IPS DF 6.9 (cell line): ENCODE results near the gene ZNF839.
A peak's percentile ranks its signal among the peaks of the same experiment; 100 is the strongest.

Source experiments
- DNase-seq: peaks from one replicate; pipeline ENCODE4 v3.0.0-alpha.2; 2013; ENCODE audit warnings: low read depth, low spot score
- H3K27ac ChIP-seq: one replicate; pipeline ENCODE4 v1.5.1; 2013; ENCODE audit warnings: low read length, control low read depth
- H3K27me3 ChIP-seq: 2 replicates; pipeline ENCODE4 v1.6.1; 2013; ENCODE audit warnings: mild to moderate bottlenecking, low read length; ENCODE audit not compliant: control insufficient read depth, insufficient read depth
- H3K36me3 ChIP-seq: 2 replicates; pipeline ENCODE4 v1.6.1; 2013; ENCODE audit warnings: low read length; ENCODE audit not compliant: control insufficient read depth, insufficient read depth
- H3K4me1 ChIP-seq: 2 replicates; pipeline ENCODE4 v1.6.1; 2013; ENCODE audit warnings: low read length; ENCODE audit not compliant: control insufficient read depth, insufficient read depth
- H3K4me3 ChIP-seq: 2 replicates; pipeline ENCODE4 v1.5.1; 2013; ENCODE audit warnings: mild to moderate bottlenecking, low read length
- H3K9me3 ChIP-seq: 2 replicates; pipeline ENCODE4 v1.6.1; 2013; ENCODE audit warnings: low read length, inconsistent platforms; ENCODE audit not compliant: control insufficient read depth, insufficient read depth
- WGBS: extraction: QIAGEN DNeasy Blood & Tissue Kit; methylation state at CpG from one replicate; pipeline ENCODE4 v1.1.7; 2013; ENCODE audit warnings: mixed read lengths, missing lambda C conversion rate; ENCODE audit not compliant: insufficient read length, insufficient coverage; 5-methylcytosine and 5-hydroxymethylcytosine counted together

Gene ZNF839

DNA sequence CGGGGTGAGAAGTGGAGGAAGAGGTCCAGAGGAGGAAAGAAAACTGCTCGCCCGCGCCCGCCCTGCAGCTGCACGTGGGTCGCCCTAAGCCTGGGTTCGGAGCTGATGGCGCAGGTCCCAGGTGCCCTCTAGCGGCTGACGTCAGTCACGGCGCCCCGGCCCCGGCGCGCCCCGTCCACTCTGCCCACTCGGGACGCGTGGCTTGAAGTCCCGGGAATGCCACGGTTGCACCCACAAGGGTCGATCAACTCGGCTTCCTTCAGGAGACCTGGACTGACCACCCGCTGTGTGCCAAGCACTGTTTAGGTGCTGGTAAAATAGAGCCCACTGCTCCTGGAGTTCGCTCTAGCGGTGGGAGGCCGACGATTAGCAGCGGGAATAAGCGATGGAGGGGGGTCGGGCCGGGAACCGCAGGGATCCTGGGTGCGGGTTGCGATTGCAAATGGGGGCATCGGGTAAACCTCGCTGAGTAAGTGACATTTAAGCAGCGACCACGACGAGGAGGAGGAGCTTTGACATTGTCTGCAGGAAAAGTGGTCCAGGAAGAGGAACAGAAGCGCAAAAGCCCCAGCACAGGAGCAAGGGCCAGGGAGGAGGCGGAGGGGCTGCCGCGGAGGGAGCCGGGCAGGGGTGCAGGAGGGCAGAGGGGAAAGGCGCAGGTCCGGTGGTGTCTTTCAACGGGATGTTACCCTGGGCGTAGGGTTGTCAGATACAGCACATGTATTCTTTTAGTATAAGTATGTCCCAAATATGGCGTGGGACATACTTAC, 5.1 kb upstream of the ZNF839 start:
- H3K36me3 ChIP-seq = no peaks in the 10 kb centered on the region
- no peak overlapping the region for H3K27ac ChIP-seq
- no CpG with 5 or more reads among the region's 52 CpGs for WGBS
- H3K27me3 ChIP-seq = no peaks in the 10 kb centered on the region; the same call in 1 of the 2 replicates
- no peak for DNase-seq
- no peaks in the 10 kb centered on the region for H3K9me3 ChIP-seq
- peak overlapping the region; percentile 73 for H3K4me3 ChIP-seq
- H3K4me1 ChIP-seq = no peaks in the 10 kb centered on the region; the same call in 1 of the 2 replicates

DNA sequence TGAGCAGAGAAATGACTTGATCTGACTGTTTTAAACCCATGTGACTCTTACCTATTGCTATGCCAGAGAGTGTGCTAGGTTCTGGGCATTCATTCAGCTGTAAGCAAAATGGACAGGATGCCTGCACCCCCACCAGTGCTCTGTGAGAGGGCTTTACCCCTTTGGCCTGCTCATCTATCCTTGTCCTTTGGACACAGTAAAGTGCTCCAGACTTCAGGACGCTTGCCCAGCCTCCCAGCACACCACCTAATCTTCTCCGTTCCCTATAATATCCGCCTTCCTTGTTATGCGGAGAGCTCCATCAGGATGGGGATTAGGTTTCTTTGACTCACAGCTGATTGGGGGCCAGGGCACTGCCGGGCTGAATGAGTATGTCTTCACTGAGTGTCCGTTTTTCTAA, 4.4 kb upstream of the ZNF839 start:
- Histone ChIP-seq H3K4me1 (no peaks in the 10 kb centered on the region; the same call in 1 of the 2 replicates), H3K9me3 (no peaks in the 10 kb centered on the region), H3K4me3 (no peak overlapping the region), H3K36me3 (no peaks in the 10 kb centered on the region; the same call in 1 of the 2 replicates), H3K27ac (no peak overlapping the region), H3K27me3 (no peaks in the 10 kb centered on the region; the same call in 1 of the 2 replicates)
- no CpG with 5 or more reads among the region's 6 CpGs for WGBS
- no peak for DNase-seq

DNA sequence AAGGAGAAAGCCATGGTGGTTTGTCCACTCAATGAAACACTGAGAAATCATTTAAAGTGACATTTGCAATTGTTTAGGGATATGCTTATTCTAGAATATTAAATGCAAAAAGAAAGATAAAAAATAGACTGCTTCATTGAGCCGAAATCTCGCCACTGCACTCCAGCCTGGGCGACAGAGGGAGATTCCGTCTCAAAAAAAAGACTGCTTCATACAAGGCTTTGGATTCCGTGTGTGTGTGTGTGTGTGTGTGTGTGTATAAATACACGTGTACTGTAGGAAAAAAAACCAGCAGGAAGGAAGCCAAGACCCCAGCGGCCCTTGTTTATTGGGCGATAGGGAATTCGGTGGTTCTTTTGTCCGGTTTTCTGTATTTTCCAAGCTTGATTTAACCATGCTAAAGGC, 3.2 kb upstream of the ZNF839 start:
- H3K4me3 ChIP-seq = peak overlapping the region; percentile 56; the same call in 1 of the 2 replicates
- no peak for DNase-seq
- WGBS = no CpG with 5 or more reads among the region's 10 CpGs
- no peaks in the 10 kb centered on the region; the same call in 1 of the 2 replicates for H3K4me1 ChIP-seq
- H3K9me3 ChIP-seq = no peaks in the 10 kb centered on the region
- no peaks in the 10 kb centered on the region; the same call in 1 of the 2 replicates for H3K36me3 ChIP-seq
- no peaks in the 10 kb centered on the region; the same call in 1 of the 2 replicates for H3K27me3 ChIP-seq
- H3K27ac ChIP-seq = no peak overlapping the region

DNA sequence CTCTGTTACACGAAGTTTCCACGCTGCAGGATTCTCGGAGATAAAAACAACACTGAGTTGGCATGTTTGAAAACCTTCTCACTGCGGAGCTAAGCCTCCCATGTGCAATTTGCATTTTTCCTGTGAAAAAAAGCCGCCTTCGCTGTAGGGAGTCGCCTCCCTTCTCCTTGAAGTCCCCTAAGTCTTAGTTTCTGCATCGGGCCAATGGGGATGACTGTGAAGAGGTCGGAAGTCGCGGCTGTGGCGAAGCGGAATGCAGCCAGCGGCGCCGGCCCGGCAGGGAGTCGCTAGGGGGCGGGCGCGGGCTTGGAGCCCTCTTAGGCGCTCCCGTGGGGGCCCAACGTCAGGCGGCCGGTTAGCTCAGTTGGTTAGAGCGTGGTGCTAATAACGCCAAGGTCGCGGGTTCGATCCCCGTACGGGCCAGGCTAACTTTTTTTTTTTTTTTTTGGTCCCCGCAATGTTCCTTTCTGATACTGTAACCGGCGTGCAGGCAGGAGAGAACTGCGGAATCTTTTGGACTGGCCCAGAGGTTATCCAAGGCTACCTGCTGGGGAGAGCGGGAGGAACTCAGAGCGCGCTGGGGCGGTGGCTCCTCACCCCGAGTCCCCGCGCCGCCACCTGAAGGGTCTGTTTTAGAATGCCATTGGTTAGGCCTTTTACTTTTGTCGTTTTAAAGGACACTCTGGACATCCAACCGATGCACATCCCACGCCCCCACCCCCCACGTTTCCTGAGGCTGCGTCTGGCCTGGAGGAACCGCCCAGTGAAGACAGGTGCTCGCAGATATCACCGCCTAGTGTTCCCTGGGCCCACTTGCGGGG, 2.6 kb upstream of the ZNF839 start:
- Histone ChIP-seq H3K4me1 (no peaks in the 10 kb centered on the region; the same call in 1 of the 2 replicates), H3K36me3 (no peaks in the 10 kb centered on the region; the same call in 1 of the 2 replicates), H3K4me3 (peak overlapping the region; percentile 67; the same call in 1 of the 2 replicates), H3K9me3 (no peaks in the 10 kb centered on the region), H3K27me3 (no peaks in the 10 kb centered on the region; the same call in 1 of the 2 replicates), H3K27ac (no peak overlapping the region)
- peak; percentile 78 for DNase-seq
- WGBS = no CpG with 5 or more reads among the region's 54 CpGs

DNA sequence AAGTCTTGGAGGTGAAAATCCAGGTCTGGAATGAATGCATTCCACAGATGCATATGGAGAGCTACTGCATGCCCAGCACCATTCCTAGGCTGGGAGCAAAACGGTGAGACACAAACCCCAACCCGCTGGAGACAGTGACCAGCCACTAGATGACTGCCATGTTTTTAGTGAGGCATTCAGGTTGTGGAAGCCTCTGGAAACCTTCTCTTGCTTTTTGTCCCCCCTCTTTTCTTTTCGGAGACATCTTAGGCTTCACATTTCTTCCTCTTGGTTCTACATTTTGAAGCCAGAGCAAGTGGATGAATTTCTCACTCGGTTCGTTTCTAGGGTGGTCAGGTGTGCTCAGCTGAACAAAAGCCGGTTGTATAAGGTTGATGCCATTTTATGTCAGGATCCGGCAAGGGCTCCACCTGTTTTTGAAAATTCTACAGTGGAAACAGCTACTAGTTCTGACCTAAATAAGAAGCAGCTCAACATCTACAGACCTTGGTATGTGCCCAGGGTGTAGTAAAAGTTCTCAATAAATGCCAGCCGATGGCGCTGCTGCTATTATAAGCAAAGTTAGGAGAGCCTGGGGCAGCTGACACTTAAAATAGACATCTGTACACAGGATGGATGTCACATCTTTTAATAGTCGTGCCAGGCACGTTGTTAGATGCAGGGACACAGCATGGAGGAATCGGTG, 1.8 kb upstream of the ZNF839 start:
- no CpG with 5 or more reads among the region's 12 CpGs for WGBS
- H3K9me3 ChIP-seq = no peaks in the 10 kb centered on the region
- H3K4me1 ChIP-seq = no peaks in the 10 kb centered on the region; the same call in 1 of the 2 replicates
- peak overlapping the region; percentile 67; the same call in 1 of the 2 replicates for H3K4me3 ChIP-seq
- no peak for DNase-seq
- H3K27ac ChIP-seq = no peak overlapping the region
- H3K27me3 ChIP-seq = no peaks in the 10 kb centered on the region; the same call in 1 of the 2 replicates
- H3K36me3 ChIP-seq = no peaks in the 10 kb centered on the region; the same call in 1 of the 2 replicates

DNA sequence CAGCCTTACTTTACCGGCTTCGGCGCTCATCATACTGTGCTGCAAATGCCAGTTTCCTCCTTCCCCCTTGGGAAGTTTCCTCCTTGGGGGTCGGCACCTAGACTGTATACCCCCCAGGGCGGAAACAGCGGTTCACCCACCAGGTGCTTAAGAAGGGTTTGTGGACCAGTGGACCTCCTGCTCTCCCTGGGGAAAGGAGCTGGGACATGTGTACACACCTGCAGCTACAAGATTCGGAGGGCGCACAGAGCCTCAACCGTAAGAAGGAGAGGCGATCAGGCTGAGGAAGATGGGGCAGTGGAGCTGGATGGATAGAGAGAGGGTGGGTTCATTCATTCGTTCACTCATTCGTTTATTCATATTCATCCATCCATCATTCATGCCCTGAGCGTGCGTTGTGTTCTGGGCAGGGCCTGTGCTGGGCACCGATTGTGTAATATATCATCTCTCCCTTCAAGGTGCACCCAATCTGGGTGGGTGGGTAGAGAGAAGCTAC, 717 bp upstream of the ZNF839 start:
- no peaks in the 10 kb centered on the region for H3K9me3 ChIP-seq
- no peaks in the 10 kb centered on the region; the same call in 1 of the 2 replicates for H3K36me3 ChIP-seq
- WGBS = no CpG with 5 or more reads among the region's 15 CpGs
- no peaks in the 10 kb centered on the region for H3K4me1 ChIP-seq
- no peaks in the 10 kb centered on the region; the same call in 1 of the 2 replicates for H3K27me3 ChIP-seq
- H3K27ac ChIP-seq = no peak overlapping the region
- DNase-seq = no peak
- peak overlapping the region; percentile 82; the same call in 1 of the 2 replicates for H3K4me3 ChIP-seq

DNA sequence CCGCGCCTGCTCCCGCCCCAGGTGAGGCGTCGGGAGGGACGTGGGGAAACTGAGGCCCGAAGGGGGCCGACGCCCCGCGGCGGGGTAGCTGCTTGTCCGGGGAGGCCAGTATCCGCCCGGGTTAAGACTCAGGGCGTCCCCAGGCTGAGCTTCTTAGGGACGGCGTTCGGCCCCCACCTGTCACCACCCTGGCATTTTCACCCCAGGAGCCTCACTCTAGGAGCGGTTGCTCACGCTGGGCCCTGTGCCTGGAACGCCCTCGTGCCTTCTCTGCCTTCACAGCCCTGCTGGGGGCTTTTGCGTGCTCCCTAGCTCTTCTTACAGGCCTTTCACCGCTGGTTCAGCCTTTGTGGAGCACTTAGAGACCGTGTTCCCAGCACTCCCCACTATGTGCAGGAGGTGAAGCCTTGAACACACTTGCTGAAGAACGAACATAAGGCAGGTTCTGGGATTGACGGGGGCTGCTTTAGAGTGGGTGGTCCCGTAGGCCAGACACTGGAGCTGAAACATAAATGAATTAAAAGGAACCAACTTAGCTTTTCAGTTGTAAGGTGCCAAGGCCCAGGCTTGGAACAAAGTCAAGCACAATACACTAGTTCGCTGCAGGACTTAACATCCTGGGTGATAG, 601 bp downstream of the ZNF839 start:
- H3K36me3 ChIP-seq = no peaks in the 10 kb centered on the region; the same call in 1 of the 2 replicates
- peak overlapping the region; percentile 82 for H3K4me3 ChIP-seq
- H3K27me3 ChIP-seq = no peaks in the 10 kb centered on the region
- no CpG with 5 or more reads among the region's 30 CpGs for WGBS
- no peaks in the 10 kb centered on the region for H3K9me3 ChIP-seq
- H3K4me1 ChIP-seq = no peaks in the 10 kb centered on the region
- no peak for DNase-seq
- no peak overlapping the region for H3K27ac ChIP-seq

DNA sequence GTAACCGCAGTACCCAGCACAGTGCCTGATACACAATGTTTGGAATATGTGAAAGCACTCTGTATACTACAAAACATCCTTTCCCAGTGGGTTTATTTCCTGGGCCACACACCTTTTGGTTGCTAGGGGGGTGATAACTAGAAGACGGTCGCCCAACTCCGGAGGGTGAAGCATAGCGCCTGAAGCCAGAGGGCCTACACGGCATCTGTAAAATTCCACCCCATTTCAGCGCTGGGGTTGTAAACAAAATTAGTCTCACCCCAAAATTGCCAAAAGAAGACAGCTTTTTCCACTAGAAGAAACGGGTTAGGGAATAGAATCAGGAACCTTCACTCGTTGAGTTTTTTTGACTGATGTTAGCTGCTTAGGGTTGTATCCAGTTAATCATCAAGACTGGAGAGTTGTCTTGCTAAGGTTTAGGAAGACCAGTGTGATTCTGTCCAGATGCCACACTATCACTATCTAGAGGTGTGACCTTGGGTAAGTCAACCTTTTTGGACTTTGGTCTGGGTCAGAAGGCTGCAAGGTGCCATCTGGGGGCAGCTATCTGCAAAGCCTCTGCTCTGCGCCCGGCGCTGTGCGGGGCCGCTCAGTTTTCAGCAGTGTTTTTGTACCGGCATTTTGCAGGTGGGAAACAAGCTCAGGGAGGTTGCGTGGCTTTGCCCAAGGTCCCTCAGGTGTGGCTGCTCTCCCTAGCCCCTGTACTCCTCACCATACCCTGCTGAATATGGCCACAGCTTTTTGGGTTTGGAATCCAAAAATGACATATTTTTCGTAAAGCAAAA, 1.3 kb downstream of the ZNF839 start:
- no peaks in the 10 kb centered on the region for H3K27me3 ChIP-seq
- no CpG with 5 or more reads among the region's 17 CpGs for WGBS
- no peak overlapping the region for H3K27ac ChIP-seq
- H3K9me3 ChIP-seq = no peaks in the 10 kb centered on the region
- no peak overlapping the region for H3K4me3 ChIP-seq
- no peaks in the 10 kb centered on the region; the same call in 1 of the 2 replicates for H3K36me3 ChIP-seq
- DNase-seq = no peak
- no peaks in the 10 kb centered on the region for H3K4me1 ChIP-seq
